HepG2 (cell line): ENCODE measurements around the gene UNC13D. TPM values are rescaled to one million over a fixed set of nuclear protein-coding genes. Genes with fewer than 3 reads are reported as not detected.
A peak's percentile ranks its signal among the peaks of the same experiment; 100 is the strongest.

Source experiments
- GABPA ChIP-seq, 2 experiments: IDR thresholded peaks; 2 replicates each; pipeline ENCODE4 v1.6.1; 2011 to 2016; ENCODE audit warnings: low read depth in 2 of 2, low read length in 1 of 2, missing biosample characterization in 1 of 2, missing genetic modification characterization in 1 of 2
- GABPB1 ChIP-seq: IDR thresholded peaks from 2 replicates; pipeline ENCODE4 v1.6.1; 2016; ENCODE audit warnings: mild to moderate bottlenecking, missing genetic modification reagents, moderate library complexity, missing compliant biosample characterization
- GFI1 ChIP-seq: sonication (generic); formaldehyde crosslinking; IDR thresholded peaks from 2 replicates; pipeline ENCODE4 v1.5.0; 2020; ENCODE audit warnings: missing genetic modification reagents, mild to moderate bottlenecking, borderline replicate concordance
- GPBP1L1 ChIP-seq: sonication (generic); formaldehyde crosslinking; IDR thresholded peaks from 2 replicates; pipeline ENCODE4 v1.5.0; 2020; ENCODE audit warnings: mild to moderate bottlenecking, missing genetic modification reagents
- GRHL1 ChIP-seq: sonication (generic); formaldehyde crosslinking; conservative IDR thresholded peaks from 2 replicates; pipeline ENCODE4 v1.8.0; 2022; ENCODE audit warnings: missing genetic modification reagents
- NFE2L1 ChIP-seq: sonication (generic); formaldehyde crosslinking; IDR thresholded peaks from 2 replicates; pipeline ENCODE4 v1.4.0; 2020; ENCODE audit warnings: missing genetic modification reagents, mild to moderate bottlenecking, borderline replicate concordance
- NONO ChIP-seq, 2 experiments: fragments of 450-650 bp in 1 of 2; sonication (generic) in 1 of 2; formaldehyde crosslinking in 1 of 2; IDR thresholded peaks in 1 of 2; conservative IDR thresholded peaks in 1 of 2; 2 replicates each; pipeline versions ENCODE4 v1.6.1 to v1.8.0; 2017 to 2022; ENCODE audit warnings: mild to moderate bottlenecking in 1 of 2, missing genetic modification reagents in 1 of 2, moderate library complexity in 1 of 2
- PCBP1 ChIP-seq: fragments of 200-400 bp; formaldehyde crosslinking; IDR thresholded peaks from 2 replicates; pipeline ENCODE4 v1.6.1; 2017; ENCODE audit warnings: mild to moderate bottlenecking, low read depth, low read length, borderline replicate concordance
- RBM22 ChIP-seq: fragments of 200-400 bp; formaldehyde crosslinking; optimal IDR thresholded peaks from 2 replicates; pipeline ENCODE3; 2017; ENCODE audit warnings: mild to moderate bottlenecking, low read length, moderate library complexity
- TFE3 ChIP-seq: IDR thresholded peaks from 2 replicates; pipeline ENCODE4 v1.6.1; 2016
- ZBTB33 ChIP-seq: sonication (generic); formaldehyde crosslinking; IDR thresholded peaks from 2 replicates; pipeline ENCODE4 v1.4.0; 2020; ENCODE audit warnings: missing genetic modification reagents
- ZBTB37 ChIP-seq: sonication (generic); formaldehyde crosslinking; IDR thresholded peaks from 2 replicates; pipeline ENCODE4 v1.4.0; 2020; ENCODE audit warnings: mild to moderate bottlenecking, missing genetic modification reagents
- ZNF205 ChIP-seq: IDR thresholded peaks from 2 replicates; pipeline ENCODE4 v1.6.1; 2018; ENCODE audit warnings: missing biosample characterization, missing genetic modification reagents
- ZNF687 ChIP-seq: sonication (generic); formaldehyde crosslinking; IDR thresholded peaks from 2 replicates; pipeline ENCODE4 v1.5.1; 2020; ENCODE audit warnings: mild to moderate bottlenecking, missing genetic modification reagents, moderate library complexity
- polyA plus RNA-seq, 8 experiments: library from polyadenylated mRNA; depleted of rRNA in 3 of 8; stranded (reverse) in 7 of 8; unstranded in 1 of 8; fragments of >200 nt; fragmentation: Illumina TruSeq in 4 of 8; extraction: Trizol in 4 of 8; gene quantifications; 2 replicates each; pipeline versions ENCODE4 v1.2.1 to v1.2.3, GENCODE V29; 2011 to 2016; ENCODE audit warnings: low read depth in 4 of 8, missing spikeins in 1 of 8, mixed read lengths in 1 of 8; ENCODE audit not compliant: insufficient read depth in 1 of 8
- total RNA-seq, 5 experiments: library from RNA; depleted of rRNA; stranded (reverse); fragments of >200 nt; fragmentation: Illumina TruSeq; extraction: Trizol; gene quantifications; 2 replicates each; pipeline ENCODE4 v1.2.3, GENCODE V29; 2016; ENCODE audit warnings: low read depth in 1 of 5

The UNC13D gene
- total and polyA plus RNA-seq, 2 of the 13 experiments (the other 11 are each of a cell fraction or from before 2014, with no cell fraction given) = 29.7 to 42.7 TPM

GRCh38 chr17:75830164-75831031 is 13.8 kb downstream of the UNC13D start (continued):
- TF ChIP-seq GRHL1 (CRISPR knock-in tag) = no peak
- no peak for TF ChIP-seq GABPA (IDR thresholded peaks at IDR 0.05; ENCODE audit: low read depth, low read length)
- TF ChIP-seq GABPA (CRISPR knock-in tag; IDR thresholded peaks at IDR 0.05; ENCODE audit: low read depth) = no peak
- TF ChIP-seq GFI1 = no peak
- TF ChIP-seq ZNF687 (CRISPR knock-in tag) = peak; percentile 44
- peak; percentile 70; the same call in 1 of the 2 replicates for TF ChIP-seq ZBTB33
- TF ChIP-seq PCBP1 = no peak; the same call in 1 of the 2 replicates
- TF ChIP-seq GABPB1 (CRISPR knock-in tag) = peak; percentile 17; the same call in 1 of the 2 replicates
- TF ChIP-seq NONO (IDR thresholded peaks at IDR 0.05) = no peak
- peak; percentile 49; the same call in 1 of the 2 replicates for TF ChIP-seq NONO (CRISPR knock-in tag; conservative IDR thresholded peaks at IDR 0.05)
- no peak for TF ChIP-seq RBM22
- no peak for TF ChIP-seq GPBP1L1 (CRISPR knock-in tag)
- TF ChIP-seq ZBTB37 (CRISPR knock-in tag) = no peak
- no peak for TF ChIP-seq TFE3 (CRISPR knock-in tag)
- no peak for TF ChIP-seq NFE2L1 (CRISPR knock-in tag)
- no peak for TF ChIP-seq ZNF205 (CRISPR knock-in tag)
